Hepatocyte (in vitro differentiated cells): ENCODE measurements around the gene RBM38. TPM values are rescaled to one million over a fixed set of nuclear protein-coding genes. Genes with fewer than 3 reads are reported as not detected.

ENCODE experiments used
- DNase-seq: peaks from one replicate; pipeline ENCODE4 v3.0.0-alpha.2; 2016; ENCODE audit warnings: low spot score
- H2AFZ ChIP-seq: fragments of 200-600 bp; sonication (generic); 2 replicates; pipeline ENCODE4 v1.6.0; 2016; ENCODE audit warnings: antibody characterized with exemption, mild to moderate bottlenecking
- H3K27ac ChIP-seq: fragments of 200-600 bp; sonication (generic); 2 replicates; pipeline ENCODE4 v1.5.1; 2016; ENCODE audit warnings: mild to moderate bottlenecking
- H3K27me3 ChIP-seq: fragments of 200-600 bp; sonication (generic); 2 replicates; pipeline ENCODE4 v1.6.1; 2016
- H3K36me3 ChIP-seq: fragments of 200-600 bp; sonication (generic); replicated peaks from 2 replicates; pipeline ENCODE4 v1.5.1; 2016; ENCODE audit warnings: low read depth; ENCODE audit not compliant: insufficient read depth
- H3K4me1 ChIP-seq: fragments of 200-600 bp; sonication (generic); 2 replicates; pipeline ENCODE4 v1.5.1; 2016; ENCODE audit warnings: mild to moderate bottlenecking, moderate library complexity; ENCODE audit not compliant: insufficient read depth
- H3K4me2 ChIP-seq: fragments of 200-600 bp; sonication (generic); 2 replicates; pipeline ENCODE4 v1.6.0; 2016
- H3K4me3 ChIP-seq: fragments of 200-600 bp; sonication (generic); 2 replicates; pipeline ENCODE4 v1.5.1; 2016; ENCODE audit warnings: mild to moderate bottlenecking
- H3K79me2 ChIP-seq: fragments of 200-600 bp; sonication (generic); 2 replicates; pipeline ENCODE4 v1.6.0; 2017; ENCODE audit warnings: mild to moderate bottlenecking
- H3K9me2 ChIP-seq: fragments of 200-600 bp; sonication (generic); replicated peaks from 2 replicates; pipeline ENCODE4 v1.6.0; 2017; ENCODE audit warnings: mild to moderate bottlenecking; ENCODE audit not compliant: insufficient read depth
- H3K9me3 ChIP-seq: fragments of 200-600 bp; sonication (generic); 2 replicates; pipeline ENCODE4 v1.5.1; 2016; ENCODE audit warnings: low read depth, mild to moderate bottlenecking
- H4K20me1 ChIP-seq: fragments of 200-600 bp; sonication (generic); 2 replicates; pipeline ENCODE4 v1.6.0; 2016; ENCODE audit warnings: mild to moderate bottlenecking; ENCODE audit not compliant: insufficient read depth, poor library complexity, severe bottlenecking
- EZH2 ChIP-seq: fragments of 200-600 bp; sonication (generic); IDR thresholded peaks from 2 replicates; pipeline ENCODE4 v1.6.1; 2016; ENCODE audit warnings: antibody characterized with exemption, mild to moderate bottlenecking, borderline replicate concordance
- EZH2phosphoT487 ChIP-seq: fragments of 200-600 bp; sonication (generic); IDR thresholded peaks from one replicate; pipeline ENCODE4 v1.6.1; 2018; ENCODE audit warnings: antibody characterized with exemption, mild to moderate bottlenecking, low read depth, moderate library complexity; ENCODE audit not compliant: unreplicated experiment, severe bottlenecking
- WGBS: methylation state at CpG from one replicate; pipeline ENCODE4 v1.1.6; 2016; ENCODE audit warnings: low lambda C conversion rate; ENCODE audit errors: missing lambda C conversion rate; 5-methylcytosine and 5-hydroxymethylcytosine counted together
- polyA plus RNA-seq: library from polyadenylated mRNA; unstranded; fragments of >200 nt; fragmentation: Nextera tagmentation; extraction: Ambion mirVana; gene quantifications from 2 replicates; pipeline ENCODE4 v1.2.1, GENCODE V29; 2016
- total RNA-seq: library from RNA; depleted of rRNA; stranded (reverse); fragments of >200 nt; gene quantifications from 2 replicates; pipeline ENCODE4 v1.2.3, GENCODE V29; 2014
- TF ChIP-seq, protein P1 (sequence below): fragments of 200-600 bp; sonication (generic); IDR thresholded peaks from 2 replicates; pipeline ENCODE4 v1.5.1; 2016; ENCODE audit warnings: antibody characterized with exemption, mild to moderate bottlenecking; ENCODE audit not compliant: poor library complexity

Gene RBM38
- total and polyA plus RNA-seq, 2 experiments from 2014 or later, result 16.1 to 19.6 TPM

DNA sequence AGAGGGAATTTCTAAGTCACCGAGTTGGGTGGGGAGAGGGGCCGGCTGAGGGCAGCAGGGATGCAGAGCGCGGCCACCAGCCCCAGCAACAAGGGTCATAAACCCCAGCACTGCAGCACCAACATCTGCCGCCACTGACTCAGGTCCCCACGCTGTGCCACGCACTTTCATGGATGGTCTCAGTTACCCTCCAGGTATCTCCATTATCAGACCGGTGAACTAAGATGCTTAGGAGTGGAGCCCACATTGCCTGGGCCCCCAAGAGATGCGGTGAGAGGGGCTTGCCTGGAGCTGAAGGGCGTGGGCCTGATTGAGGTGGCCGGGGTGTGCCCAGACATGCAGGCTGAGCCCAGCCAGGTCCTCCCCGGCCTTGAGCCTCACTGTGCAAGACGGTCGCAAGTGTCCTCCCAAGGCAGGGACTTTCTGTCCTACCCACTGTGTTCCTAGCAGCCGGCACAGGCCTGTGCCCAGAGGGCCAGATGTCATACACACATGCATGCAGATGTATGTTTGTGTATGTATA, 19.3 kb downstream of the RBM38 start:
- no peaks in the 10 kb centered on the region for H3K27me3 ChIP-seq
- no peak overlapping the region for H3K27ac ChIP-seq
- H3K79me2 ChIP-seq, result no peaks in the 10 kb centered on the region
- H3K4me2 ChIP-seq, result no peak overlapping the region
- H3K9me2 ChIP-seq, result no peaks in the 10 kb centered on the region
- no peaks in the 10 kb centered on the region for H3K9me3 ChIP-seq
- DNase-seq, result no peak
- no peaks in the 10 kb centered on the region for H3K36me3 ChIP-seq
- H3K4me3 ChIP-seq, result no peak overlapping the region
- H2AFZ ChIP-seq, result no peak overlapping the region
- 74% methylated on average over 15 of the region's 15 CpGs for WGBS
- no peaks in the 10 kb centered on the region for H3K4me1 ChIP-seq
- no peaks in the 10 kb centered on the region for H4K20me1 ChIP-seq
- no peak for TF ChIP-seq EZH2
- no peak for TF ChIP-seq EZH2phosphoT487
- TF ChIP-seq, protein P1, sequence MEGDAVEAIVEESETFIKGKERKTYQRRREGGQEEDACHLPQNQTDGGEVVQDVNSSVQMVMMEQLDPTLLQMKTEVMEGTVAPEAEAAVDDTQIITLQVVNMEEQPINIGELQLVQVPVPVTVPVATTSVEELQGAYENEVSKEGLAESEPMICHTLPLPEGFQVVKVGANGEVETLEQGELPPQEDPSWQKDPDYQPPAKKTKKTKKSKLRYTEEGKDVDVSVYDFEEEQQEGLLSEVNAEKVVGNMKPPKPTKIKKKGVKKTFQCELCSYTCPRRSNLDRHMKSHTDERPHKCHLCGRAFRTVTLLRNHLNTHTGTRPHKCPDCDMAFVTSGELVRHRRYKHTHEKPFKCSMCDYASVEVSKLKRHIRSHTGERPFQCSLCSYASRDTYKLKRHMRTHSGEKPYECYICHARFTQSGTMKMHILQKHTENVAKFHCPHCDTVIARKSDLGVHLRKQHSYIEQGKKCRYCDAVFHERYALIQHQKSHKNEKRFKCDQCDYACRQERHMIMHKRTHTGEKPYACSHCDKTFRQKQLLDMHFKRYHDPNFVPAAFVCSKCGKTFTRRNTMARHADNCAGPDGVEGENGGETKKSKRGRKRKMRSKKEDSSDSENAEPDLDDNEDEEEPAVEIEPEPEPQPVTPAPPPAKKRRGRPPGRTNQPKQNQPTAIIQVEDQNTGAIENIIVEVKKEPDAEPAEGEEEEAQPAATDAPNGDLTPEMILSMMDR, result no peak

- H3K9me2 ChIP-seq, result no peaks in the 10 kb centered on the region
- TF ChIP-seq EZH2 (no peak), EZH2phosphoT487 (no peak)
- TF ChIP-seq, protein P1, result no peak
- H4K20me1 ChIP-seq, result no peaks in the 10 kb centered on the region
- no peaks in the 10 kb centered on the region for H3K4me1 ChIP-seq
- no peaks in the 10 kb centered on the region for H3K36me3 ChIP-seq
- no peaks in the 10 kb centered on the region for H3K27me3 ChIP-seq
- DNase-seq, result no peak
- H2AFZ ChIP-seq, result no peak overlapping the region
- H3K4me2 ChIP-seq, result no peak overlapping the region
- H3K9me3 ChIP-seq, result no peaks in the 10 kb centered on the region
- H3K27ac ChIP-seq, result no peak overlapping the region
- WGBS, result 85% methylated on average over 5 of the region's 5 CpGs
- H3K79me2 ChIP-seq, result no peaks in the 10 kb centered on the region
- no peak overlapping the region for H3K4me3 ChIP-seq
Measured at GRCh38 chr20:57410924-57411323, 19.7 kb downstream of the RBM38 start.

GRCh38 chr20:57411406-57412283, 20.4 kb downstream of the RBM38 start:
- Histone ChIP-seq H4K20me1 (no peaks in the 10 kb centered on the region), H3K36me3 (no peaks in the 10 kb centered on the region), H3K9me3 (no peaks in the 10 kb centered on the region), H3K4me1 (no peaks in the 10 kb centered on the region), H3K4me2 (no peak overlapping the region), H3K27ac (no peak overlapping the region), H3K9me2 (no peaks in the 10 kb centered on the region), H3K4me3 (no peak overlapping the region), H2AFZ (no peak overlapping the region), H3K79me2 (no peaks in the 10 kb centered on the region), H3K27me3 (no peaks in the 10 kb centered on the region)
- TF ChIP-seq EZH2 (no peak), EZH2phosphoT487 (no peak)
- TF ChIP-seq, protein P1, result no peak
- no peak for DNase-seq
- 91% methylated on average over 23 of the region's 31 CpGs for WGBS
